OCI-M1 (cell line): ENCODE results near the gene SMO.

Experiments used
- DNase-seq: peaks from one replicate; lab custom pipeline; 2025; lab: John Stamatoyannopoulos, UW

SMO gene

GRCh38 chr7:129188372-129188891 lies at the start of gene SMO:
Gene SMO, plus strand, starts transcription at chr7:129188633. Its CDS starts 519 bp downstream, at chr7:129189152.
- DNase-seq, result no peak

GRCh38 chr7:129143724-129144094 lies 44.7 kb upstream of the SMO start:
- DNase-seq, result no peak

- DNase-seq, result peak; percentile 58
Observed at GRCh38 chr7:129144095-129144833, 44.2 kb upstream of the SMO start, which contains the start of gene TSPAN33. Gene TSPAN33, plus strand, starts transcription at chr7:129144707. Its CDS starts 274 bp downstream, at chr7:129144981.

- peak; percentile 7 for DNase-seq
Observed at GRCh38 chr7:129144834-129145668, 43.4 kb upstream of the SMO start.

GRCh38 chr7:129146237-129146979 lies 42.0 kb upstream of the SMO start:
- no peak for DNase-seq

GRCh38 chr7:129147731-129148130 lies 40.7 kb upstream of the SMO start:
- no peak for DNase-seq

- DNase-seq, result no peak
Observed at GRCh38 chr7:129149511-129149910, 38.9 kb upstream of the SMO start.

GRCh38 chr7:129150199-129150996 lies 38.0 kb upstream of the SMO start:
- peak; percentile 42 for DNase-seq

GRCh38 chr7:129157651-129158050 lies 30.8 kb upstream of the SMO start:
- DNase-seq, result no peak

GRCh38 chr7:129159539-129159938 lies 28.9 kb upstream of the SMO start:
- DNase-seq, result no peak

- DNase-seq, result no peak
Observed at GRCh38 chr7:129160161-129160905, 28.1 kb upstream of the SMO start.

- no peak for DNase-seq
Observed at GRCh38 chr7:129161524-129162225, 26.8 kb upstream of the SMO start.

- no peak for DNase-seq
Observed at GRCh38 chr7:129162732-129163131, 25.7 kb upstream of the SMO start.

GRCh38 chr7:129163875-129164544 lies 24.4 kb upstream of the SMO start:
- peak; percentile 42 for DNase-seq

- no peak for DNase-seq
Observed at GRCh38 chr7:129166745-129167144, 21.7 kb upstream of the SMO start.

- DNase-seq, result no peak
Observed at GRCh38 chr7:129167817-129168216, 20.6 kb upstream of the SMO start.

GRCh38 chr7:129168231-129169021 lies 20.0 kb upstream of the SMO start:
- DNase-seq, result no peak

GRCh38 chr7:129169171-129169671 lies 19.2 kb upstream of the SMO start:
- DNase-seq, result no peak
